Large intestine (tissue), 3 donors: Measurements from ENCODE around the gene GAS5. TPM values are rescaled to one million over a fixed set of nuclear protein-coding genes. Genes with fewer than 3 reads are reported as not detected.
"Not testable (repeated sequence)": the region's sequence is repeated elsewhere in the genome, so short reads cannot be mapped to it uniquely, and the experiment has no call there.

Source experiments
- DNase-seq, 2 donors: peaks; one replicate each; pipeline versions ENCODE4 v3.0.0 to v3.0.0-alpha.2; 2013
- H3K27ac ChIP-seq: one replicate; pipeline ENCODE4 v1.5.1; 2013; ENCODE audit warnings: low read length
- H3K27me3 ChIP-seq: 2 replicates; pipeline ENCODE4 v1.6.1; 2013; ENCODE audit warnings: low read length; ENCODE audit not compliant: control insufficient read depth, insufficient read depth
- H3K36me3 ChIP-seq: 2 replicates; pipeline ENCODE4 v1.6.1; 2013; ENCODE audit warnings: low read length; ENCODE audit not compliant: control insufficient read depth, insufficient read depth
- H3K4me1 ChIP-seq: one replicate; pipeline ENCODE4 v1.6.1; 2013; ENCODE audit warnings: low read length; ENCODE audit not compliant: control insufficient read depth, insufficient read depth
- H3K4me3 ChIP-seq: one replicate; pipeline ENCODE4 v1.5.1; 2013; ENCODE audit warnings: low read length
- H3K9me3 ChIP-seq: one replicate; pipeline ENCODE4 v1.6.1; 2013; ENCODE audit warnings: mild to moderate bottlenecking, low read depth, low read length, moderate library complexity; ENCODE audit not compliant: control insufficient read depth
- WGBS: methylation state at CpG from one replicate; pipeline ENCODE4 v1.1.5; 2013; ENCODE audit warnings: low lambda C conversion rate; ENCODE audit not compliant: insufficient coverage; 5-methylcytosine and 5-hydroxymethylcytosine counted together
- polyA plus RNA-seq: library from polyadenylated mRNA; unstranded; fragments of 120-200 nt; gene quantifications from one replicate; pipeline ENCODE4 v1.2.1, GENCODE V29; 2013

The GAS5 gene
- polyA plus RNA-seq, 1 donor = 835 TPM

DNA sequence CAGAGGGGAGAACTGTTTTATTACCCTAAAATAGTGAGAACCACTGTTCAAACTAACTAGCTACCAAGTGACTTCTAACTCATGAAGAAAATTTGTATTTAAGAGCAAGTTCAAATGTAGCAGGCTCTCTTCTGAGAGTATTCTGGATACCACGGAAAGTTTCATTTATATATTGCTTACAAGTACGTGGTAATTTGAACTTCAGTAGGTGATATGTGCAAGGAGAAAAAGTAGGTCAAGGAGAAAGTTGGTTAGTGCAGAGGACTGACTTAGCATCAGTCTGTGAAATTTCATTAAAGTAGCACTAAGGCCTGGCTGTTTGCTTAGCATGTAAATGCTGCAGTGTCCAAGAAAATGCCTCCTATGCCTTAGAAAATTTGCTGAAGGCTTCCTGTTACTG is 32.6 kb upstream of the GAS5 start:
- Histone ChIP-seq H3K9me3 (no peaks in the 10 kb centered on the region), H3K36me3 (no peaks in the 10 kb centered on the region), H3K27me3 (no peaks in the 10 kb centered on the region), H3K4me3 (no peak overlapping the region), H3K4me1 (no peaks in the 10 kb centered on the region), H3K27ac (no peak overlapping the region)
- 100% methylated on average over 2 of the region's 2 CpGs for WGBS
- no peak for DNase-seq

DNA sequence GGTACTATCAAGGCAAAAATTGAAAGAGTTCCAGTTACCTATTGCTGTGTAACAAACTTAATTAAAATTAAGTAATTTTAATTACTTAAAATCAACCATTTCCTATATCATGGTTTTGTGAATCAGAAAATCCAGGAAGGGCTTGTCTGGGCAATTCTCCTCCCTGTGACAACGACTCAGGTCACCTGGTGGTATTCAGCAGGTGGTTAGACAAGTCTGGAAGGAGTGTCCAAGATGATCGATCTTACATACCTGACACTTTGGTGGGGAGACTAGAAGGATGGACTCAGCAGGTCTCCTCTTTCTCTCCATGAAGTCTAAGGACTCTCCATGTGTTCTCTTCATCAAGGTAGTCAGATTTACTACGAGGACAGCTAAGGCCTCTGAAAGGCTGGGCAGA is 26.4 kb upstream of the GAS5 start:
- Histone ChIP-seq H3K36me3 (peaks cover 2% of the 10 kb centered on the region), H3K27ac (no peak overlapping the region), H3K4me1 (no peaks in the 10 kb centered on the region), H3K27me3 (no peaks in the 10 kb centered on the region), H3K9me3 (no peaks in the 10 kb centered on the region), H3K4me3 (no peak overlapping the region)
- DNase-seq = no peak
- no CpG with 5 or more reads among the region's 3 CpGs for WGBS

- 100% methylated on average over 1 of the region's 1 CpG for WGBS
- no peaks in the 10 kb centered on the region for H3K9me3 ChIP-seq
- no peaks in the 10 kb centered on the region for H3K4me1 ChIP-seq
- no peak for DNase-seq
- H3K4me3 ChIP-seq = no peak overlapping the region
- no peak overlapping the region for H3K27ac ChIP-seq
- peaks cover 2% of the 10 kb centered on the region for H3K36me3 ChIP-seq
- no peaks in the 10 kb centered on the region for H3K27me3 ChIP-seq
Observed at GRCh38 chr1:173893611-173894010, 25.8 kb upstream of the GAS5 start.

GRCh38 chr1:173889885-173890284 is 22.1 kb upstream of the GAS5 start:
- no peak overlapping the region for H3K4me3 ChIP-seq
- no peaks in the 10 kb centered on the region for H3K4me1 ChIP-seq
- peaks cover 17% of the 10 kb centered on the region for H3K36me3 ChIP-seq
- no peak overlapping the region for H3K27ac ChIP-seq
- no peak for DNase-seq
- no peaks in the 10 kb centered on the region for H3K9me3 ChIP-seq
- H3K27me3 ChIP-seq = no peaks in the 10 kb centered on the region
- WGBS = no CpG with 5 or more reads among the region's 2 CpGs

DNA sequence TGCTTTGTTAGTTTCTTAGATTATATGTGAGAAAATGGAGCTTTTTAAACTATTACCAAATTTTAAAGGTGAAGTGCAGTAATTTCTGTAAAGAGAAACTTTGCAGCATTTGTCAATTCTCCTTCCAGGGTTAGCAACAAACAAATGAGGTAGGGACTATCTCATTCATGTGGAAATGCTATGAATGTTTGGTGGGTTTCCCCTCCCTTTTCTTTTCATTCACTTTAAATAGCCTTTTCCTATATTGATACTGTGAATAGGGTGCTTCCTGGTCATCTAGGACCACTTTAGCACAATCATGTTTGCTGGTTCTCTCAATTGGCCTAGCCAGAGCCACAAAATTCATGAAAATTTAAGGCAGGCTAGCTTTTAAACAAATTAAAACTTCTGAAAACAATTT is 21.0 kb upstream of the GAS5 start:
- Histone ChIP-seq H3K27me3 (no peaks in the 10 kb centered on the region), H3K4me3 (no peak overlapping the region), H3K9me3 (no peaks in the 10 kb centered on the region), H3K4me1 (no peaks in the 10 kb centered on the region), H3K36me3 (peaks cover 17% of the 10 kb centered on the region), H3K27ac (no peak overlapping the region)
- no peak for DNase-seq

- no peaks in the 10 kb centered on the region for H3K27me3 ChIP-seq
- H3K9me3 ChIP-seq = no peaks in the 10 kb centered on the region
- no peak overlapping the region for H3K4me3 ChIP-seq
- H3K4me1 ChIP-seq = no peaks in the 10 kb centered on the region
- peaks cover 17% of the 10 kb centered on the region for H3K36me3 ChIP-seq
- WGBS = 100% methylated on average over 2 of the region's 2 CpGs
- H3K27ac ChIP-seq = no peak overlapping the region
- DNase-seq = no peak
Observed at GRCh38 chr1:173887627-173888026, 19.8 kb upstream of the GAS5 start.

- H3K27ac ChIP-seq = no peak overlapping the region
- H3K27me3 ChIP-seq = no peaks in the 10 kb centered on the region
- peaks cover 17% of the 10 kb centered on the region for H3K36me3 ChIP-seq
- 83% methylated on average over 1 of the region's 4 CpGs for WGBS
- no peaks in the 10 kb centered on the region for H3K9me3 ChIP-seq
- no peaks in the 10 kb centered on the region for H3K4me1 ChIP-seq
- no peak overlapping the region for H3K4me3 ChIP-seq
- DNase-seq = no peak
Observed at GRCh38 chr1:173886746-173887611, 19.2 kb upstream of the GAS5 start.

DNA sequence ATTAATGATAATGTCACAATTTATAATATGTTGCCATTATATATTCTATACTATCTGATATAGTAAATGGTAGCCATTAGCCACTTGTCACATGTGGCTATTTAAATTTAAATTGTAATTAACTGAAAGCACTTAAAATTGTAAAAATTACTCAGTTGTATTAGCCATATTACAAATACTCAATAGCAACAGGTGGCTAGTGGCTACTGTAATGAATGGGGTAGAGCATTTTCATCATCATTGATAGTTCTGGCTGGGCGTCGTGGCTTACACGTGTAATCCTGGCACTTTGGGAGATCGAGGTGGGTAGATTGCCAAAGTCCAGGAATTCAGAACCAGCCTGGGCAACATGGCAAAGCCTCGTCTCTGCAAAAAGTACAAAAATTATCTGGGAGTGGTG is 16.9 kb upstream of the GAS5 start:
- Histone ChIP-seq H3K27ac (no peak overlapping the region), H3K9me3 (no peaks in the 10 kb centered on the region), H3K4me1 (no peaks in the 10 kb centered on the region), H3K27me3 (no peaks in the 10 kb centered on the region), H3K36me3 (peaks cover 17% of the 10 kb centered on the region), H3K4me3 (no peak overlapping the region)
- no peak for DNase-seq
- no CpG with 5 or more reads among the region's 5 CpGs for WGBS

GRCh38 chr1:173881117-173881516 is 13.3 kb upstream of the GAS5 start:
- H3K27me3 ChIP-seq, H3K4me1 ChIP-seq, DNase-seq, H3K9me3 ChIP-seq, H3K27ac ChIP-seq, H3K4me3 ChIP-seq: not testable (repeated sequence)
- peaks cover 13% of the 10 kb centered on the region for H3K36me3 ChIP-seq
- no CpG with 5 or more reads among the region's 4 CpGs for WGBS

DNA sequence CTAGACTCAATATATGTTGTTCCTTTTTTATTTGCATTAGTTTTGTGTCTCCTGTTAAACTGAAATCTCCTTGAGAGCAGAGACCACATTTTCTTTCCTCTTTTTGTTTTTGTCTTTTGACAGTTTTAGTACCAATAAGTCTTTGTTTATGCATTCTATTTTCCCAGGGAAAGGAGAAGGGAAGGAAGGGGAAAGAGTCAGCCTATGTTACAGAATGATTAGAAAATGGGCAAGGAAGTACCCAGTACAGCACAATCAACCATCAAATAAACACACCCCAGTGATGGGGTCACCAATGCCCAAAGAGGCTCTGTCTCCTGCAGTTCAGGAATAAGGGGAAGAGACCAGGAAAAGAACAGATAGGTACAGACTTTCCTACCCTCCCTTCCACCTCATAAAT is 10.5 kb upstream of the GAS5 start:
- Histone ChIP-seq H3K27me3 (no peaks in the 10 kb centered on the region), H3K27ac (no peak overlapping the region), H3K4me1 (no peaks in the 10 kb centered on the region), H3K36me3 (peaks cover 11% of the 10 kb centered on the region), H3K4me3 (no peak overlapping the region), H3K9me3 (no peaks in the 10 kb centered on the region)
- DNase-seq = no peak

GRCh38 chr1:173876732-173877131 is 8.9 kb upstream of the GAS5 start:
- DNase-seq = no peak
- Histone ChIP-seq H3K27me3 (no peaks in the 10 kb centered on the region), H3K4me3 (no peak overlapping the region), H3K9me3 (no peaks in the 10 kb centered on the region), H3K27ac (no peak overlapping the region), H3K36me3 (peaks cover 11% of the 10 kb centered on the region), H3K4me1 (no peaks in the 10 kb centered on the region)
- 80% methylated on average over 1 of the region's 5 CpGs for WGBS
